H1 (cell line): ENCODE results near the gene MBNL1. TPM values are rescaled to one million over a fixed set of nuclear protein-coding genes. Genes with fewer than 3 reads are reported as not detected.

Experiments used
- CTCF ChIP-seq, 3 experiments: IDR thresholded peaks; 1 replicate in 2 of 3; 2 replicates in 1 of 3; pipeline versions ENCODE4 v1.5.1 to v1.6.1; 2011; ENCODE audit warnings: low read length in 3 of 3, mild to moderate bottlenecking in 3 of 3, inconsistent platforms in 2 of 3, low read depth in 1 of 3, moderate library complexity in 1 of 3; ENCODE audit not compliant: insufficient read depth in 1 of 3; ENCODE audit errors: control extremely low read depth in 1 of 3
- polyA plus RNA-seq, 7 experiments: library from polyadenylated mRNA; depleted of rRNA in 3 of 7; stranded (reverse) in 5 of 7; unstranded in 2 of 7; fragments of >200 nt in 5 of 7; fragments of 200-250 nt in 2 of 7; gene quantifications; 1 replicate in 5 of 7; 2 replicates in 1 of 7; 4 replicates in 1 of 7; pipeline versions ENCODE4 v1.2.1 to v1.2.3, GENCODE V29; 2011 to 2013; ENCODE audit warnings: missing spikeins in 2 of 7, mixed read lengths in 2 of 7
- total RNA-seq: library from RNA; stranded (reverse); fragmentation: NEBNext Ultra II Directional; extraction: Animal tissue kit (Norgen Biotek cat#: 25700); gene quantifications from 2 replicates; pipeline ENCODE4 v1.2.1, GENCODE V29; 2021

The MBNL1 gene
- total and polyA plus RNA-seq, 2 of the 8 experiments (the other 6 are each of a cell fraction or from before 2014, with no cell fraction given), result 5.0 to 16.4 TPM

- TF ChIP-seq CTCF (IDR thresholded peaks at IDR 0.05; ENCODE audit: control extremely low read depth in 1 of 3, insufficient read depth in 1 of 3, low read depth in 1 of 3, low read length in 3 of 3), result no peak
- TF ChIP-seq, all 59 proteins: peak for 0
Observed at GRCh38 chr3:152402695-152403451, 134.1 kb downstream of the MBNL1 start (continued).
